K562 treated with DMSO at 1 percent for 4 hours (cell line): Measurements from ENCODE around the gene ZNF568. TPM values are rescaled to one million over a fixed set of nuclear protein-coding genes. Genes with fewer than 3 reads are reported as not detected.

Experiments used
- total RNA-seq: library from RNA; unstranded; fragments of 300-600 nt; gene quantifications from 2 replicates; pipeline ENCODE4 v1.2.3, GENCODE V29; 2022; ENCODE audit not compliant: insufficient read depth

The ZNF568 gene
- not detected in 2 replicates for total RNA-seq

GRCh38 chr19:36915992-36916830 lies at the start of gene ZNF568, which contains the start of gene ZNF829:
Gene ZNF568, plus strand, starts transcription at chr19:36916332. Its CDS starts 6,439 bp downstream, at chr19:36922771.
Gene ZNF829, minus strand, starts transcription at chr19:36916291. Its CDS starts 1,124 bp downstream, at chr19:36915167.

Other genes starting within 250 kb of the ZNF568 start
- not detected in 2 replicates for gene ZNF461, start 249.5 kb upstream of the ZNF568 start, total RNA-seq
- 2.7 and 3.7 TPM in 2 replicates for gene ZNF567, start 228.7 kb upstream of the ZNF568 start, total RNA-seq
- 1.3 TPM in 2 replicates for gene ZNF850, start 143.5 kb upstream of the ZNF568 start, total RNA-seq
- gene ZNF790, start 77.9 kb upstream of the ZNF568 start, total RNA-seq = 0.38 TPM in 1 of 2 replicates, not detected in the other
- gene ZNF345, start 65.5 kb upstream of the ZNF568 start, total RNA-seq = 0.31 TPM in 1 of 2 replicates, not detected in the other
- gene ZNF829, start within 50 bp of the ZNF568 start, total RNA-seq = 0.11 TPM in 1 of 2 replicates, not detected in the other
- gene ZNF420, start 162.1 kb downstream of the ZNF568 start, total RNA-seq = 2.1 and 2.5 TPM in 2 replicates